Effector memory CD8-positive, alpha-beta T cell (primary cell): ENCODE data around the gene SMYD3.

Experiments
- ATAC-seq: fragments of 150-1000 bp; cut with Tn5 transposase; replicated peaks from 2 replicates; pipeline ENCODE4 v1.10.0; 2021; ENCODE audit warnings: mild to moderate bottlenecking, moderate library complexity
- DNase-seq, 3 experiments: peaks; one replicate each; pipeline ENCODE4 v3.0.0; 2021
- H3K27ac Mint-ChIP-seq, 2 donors: one replicate each; pipeline ENCODE4 v1.8.0; 2022; ENCODE audit warnings: mild to moderate bottlenecking in 2 of 2, mixed read lengths in 2 of 2, moderate library complexity in 2 of 2
- H3K27me3 Mint-ChIP-seq, 2 donors: one replicate each; pipeline ENCODE4 v1.8.0; 2022; ENCODE audit warnings: mixed read lengths in 2 of 2
- H3K36me3 Mint-ChIP-seq: one replicate; pipeline ENCODE4 v1.8.0; 2022; ENCODE audit warnings: mild to moderate bottlenecking, moderate library complexity, mixed read lengths; ENCODE audit not compliant: insufficient read depth
- H3K4me1 Mint-ChIP-seq, 2 donors: one replicate each; pipeline ENCODE4 v1.8.0; 2022; ENCODE audit warnings: low read depth in 2 of 2, mixed read lengths in 2 of 2
- H3K4me3 Mint-ChIP-seq, 2 donors: one replicate each; pipeline ENCODE4 v1.8.0; 2022; ENCODE audit warnings: mild to moderate bottlenecking in 2 of 2, mixed read lengths in 2 of 2, moderate library complexity in 2 of 2
- H3K9me3 Mint-ChIP-seq, 2 donors: one replicate each; pipeline ENCODE4 v1.8.0; 2022; ENCODE audit warnings: mixed read lengths in 2 of 2

SMYD3 gene

DNA sequence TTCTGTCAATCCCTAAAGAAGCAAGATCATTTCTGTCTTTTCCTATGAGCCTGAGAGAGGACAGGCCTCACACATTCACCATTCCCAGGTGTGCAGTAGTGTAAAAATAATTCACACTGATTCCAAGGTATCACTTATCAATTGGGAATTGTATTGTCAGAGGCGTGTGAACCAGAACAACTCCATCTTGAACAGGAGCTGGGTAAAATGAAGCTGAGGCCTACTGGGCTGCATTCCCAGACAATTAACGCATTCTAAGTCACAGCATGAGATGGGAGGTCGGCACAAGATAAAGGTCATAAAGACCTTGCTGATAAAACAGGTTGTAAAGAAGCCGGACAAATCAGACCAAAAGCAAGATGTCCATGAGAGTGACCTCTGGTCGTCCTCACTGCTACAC, 239.2 kb downstream of the SMYD3 start:
- no peak overlapping the region for H3K4me3 Mint-ChIP-seq
- no peak for ATAC-seq
- peaks cover 7% of the 10 kb centered on the region for H3K36me3 Mint-ChIP-seq
- no peaks in the 10 kb centered on the region for H3K27me3 Mint-ChIP-seq
- H3K27ac Mint-ChIP-seq: no peak overlapping the region
- peaks cover 0 to 4% of the 10 kb centered on the region in 2 donors for H3K4me1 Mint-ChIP-seq
- DNase-seq: no peak
- no peaks in the 10 kb centered on the region for H3K9me3 Mint-ChIP-seq

DNA sequence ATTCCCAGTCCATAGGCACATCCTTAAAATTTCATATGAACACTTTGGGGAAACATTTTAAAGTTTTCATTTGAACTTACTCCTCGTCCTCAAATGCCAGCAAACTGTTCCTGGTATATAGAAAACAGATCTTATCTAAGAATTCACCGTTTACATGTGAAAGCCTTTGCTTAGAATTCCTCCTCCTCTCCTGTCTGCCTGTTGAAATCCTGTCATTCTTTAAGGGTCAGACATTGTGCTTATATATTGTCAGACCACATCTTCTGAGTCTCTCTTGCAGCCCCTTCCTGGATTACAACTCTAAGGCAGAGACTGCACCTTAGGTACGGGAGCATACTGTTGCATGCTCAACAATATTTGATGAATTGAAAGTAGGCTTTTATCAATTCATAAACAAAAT, 239.7 kb downstream of the SMYD3 start:
- peaks cover 7% of the 10 kb centered on the region for H3K36me3 Mint-ChIP-seq
- H3K4me3 Mint-ChIP-seq: no peak overlapping the region
- H3K27me3 Mint-ChIP-seq: no peaks in the 10 kb centered on the region
- peaks cover 0 to 4% of the 10 kb centered on the region in 2 donors for H3K4me1 Mint-ChIP-seq
- H3K27ac Mint-ChIP-seq: no peak overlapping the region
- DNase-seq: no peak
- no peaks in the 10 kb centered on the region for H3K9me3 Mint-ChIP-seq
- no peak for ATAC-seq

DNA sequence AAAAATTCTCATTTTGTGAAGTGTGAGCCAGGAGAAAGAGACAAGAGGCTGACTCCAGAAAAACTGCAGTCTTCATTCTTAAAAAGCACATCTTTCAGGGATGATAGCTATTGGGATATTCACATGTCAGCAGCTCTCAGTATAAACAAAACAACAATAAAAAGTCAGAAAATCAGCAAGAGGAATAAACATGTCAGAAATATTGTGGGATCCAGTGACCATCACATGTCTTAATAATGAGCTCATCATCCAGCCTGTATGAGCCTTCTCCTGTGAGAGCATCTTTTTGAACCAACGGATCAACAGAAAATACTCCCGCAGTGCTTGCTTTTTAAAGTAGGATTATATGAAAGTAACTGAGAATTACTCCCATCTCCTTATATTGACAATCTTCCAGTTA, 241.6 kb downstream of the SMYD3 start:
- peaks cover 11% of the 10 kb centered on the region for H3K36me3 Mint-ChIP-seq
- H3K4me3 Mint-ChIP-seq: no peak overlapping the region
- no peaks in the 10 kb centered on the region for H3K9me3 Mint-ChIP-seq
- H3K27me3 Mint-ChIP-seq: no peaks in the 10 kb centered on the region
- H3K27ac Mint-ChIP-seq: no peak overlapping the region
- ATAC-seq (no peak), DNase-seq (no peak)
- peaks cover 0 to 4% of the 10 kb centered on the region in 2 donors for H3K4me1 Mint-ChIP-seq

DNA sequence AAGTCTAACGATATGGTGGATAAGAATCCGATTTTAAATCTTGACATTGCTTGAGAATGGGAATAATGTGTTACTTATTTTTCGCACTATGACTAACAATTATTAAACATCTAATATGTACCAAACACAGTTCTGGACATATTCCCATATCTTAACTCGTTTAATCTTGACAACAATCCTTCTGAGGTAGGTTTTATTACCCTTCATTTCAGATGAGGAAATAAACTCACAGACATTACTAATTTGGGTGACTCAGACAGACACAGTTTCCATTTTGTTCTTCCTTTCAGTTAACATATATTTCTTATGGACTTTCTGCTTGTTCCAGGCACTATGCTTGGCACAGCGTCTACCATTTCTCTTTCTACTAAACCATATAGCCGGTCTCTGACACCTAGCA, 244.8 kb downstream of the SMYD3 start:
- Mint-ChIP-seq H3K4me1 (peaks cover 0 to 2% of the 10 kb centered on the region in 2 donors), H3K27me3 (no peaks in the 10 kb centered on the region), H3K9me3 (peaks cover 5 to 12% of the 10 kb centered on the region in 2 donors), H3K36me3 (peaks cover 6% of the 10 kb centered on the region), H3K4me3 (no peak overlapping the region), H3K27ac (no peak overlapping the region)
- DNase-seq (no peak), ATAC-seq (no peak)

DNA sequence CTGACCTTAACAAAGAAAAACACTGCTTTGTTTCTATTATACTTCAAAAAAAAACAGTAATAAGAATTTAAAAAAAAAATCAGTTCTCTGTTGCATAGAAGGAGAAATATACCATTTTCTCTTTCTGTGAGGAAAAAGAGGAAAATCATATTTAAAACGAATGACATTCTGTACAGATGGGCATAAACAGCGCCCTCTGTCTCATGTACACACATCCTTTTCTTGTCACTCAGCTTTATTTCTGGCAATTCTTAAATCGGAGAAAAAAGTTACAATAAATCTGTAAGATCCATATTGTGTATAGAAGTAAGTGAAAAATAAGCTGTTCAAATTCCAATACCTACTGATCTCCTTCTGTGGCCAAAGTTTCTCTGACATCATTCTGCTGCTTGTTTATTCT, 245.4 kb downstream of the SMYD3 start:
- H3K36me3 Mint-ChIP-seq: peaks cover 6% of the 10 kb centered on the region
- ATAC-seq (no peak), DNase-seq (no peak)
- H3K27ac Mint-ChIP-seq: no peak overlapping the region
- peaks cover 5 to 14% of the 10 kb centered on the region in 2 donors for H3K9me3 Mint-ChIP-seq
- no peak overlapping the region for H3K4me3 Mint-ChIP-seq
- H3K4me1 Mint-ChIP-seq: peaks cover 0 to 2% of the 10 kb centered on the region in 2 donors
- H3K27me3 Mint-ChIP-seq: no peaks in the 10 kb centered on the region

DNA sequence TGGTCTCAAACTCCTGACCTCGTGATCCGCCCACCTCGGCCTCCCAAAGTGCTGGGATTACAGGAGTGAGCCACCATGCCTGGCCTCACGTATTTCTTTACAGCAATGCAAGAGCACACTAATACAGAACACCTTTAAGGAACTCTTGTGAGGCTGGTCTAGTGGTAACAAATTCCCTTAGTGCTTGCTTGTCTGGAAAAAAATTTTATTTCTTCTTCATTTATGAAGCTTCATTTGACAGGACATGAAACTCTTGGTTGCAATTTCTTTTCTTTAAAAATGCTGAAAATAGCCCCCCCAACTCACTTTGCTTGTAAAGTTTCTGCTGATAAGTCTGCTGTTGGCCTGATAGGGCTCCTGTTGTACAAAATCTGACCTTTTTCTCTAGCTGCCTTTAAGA, 248.8 kb downstream of the SMYD3 start:
- DNase-seq (no peak), ATAC-seq (no peak)
- H3K9me3 Mint-ChIP-seq: peaks cover 5 to 24% of the 10 kb centered on the region in 2 donors
- no peak overlapping the region for H3K27ac Mint-ChIP-seq
- peaks cover 4% of the 10 kb centered on the region for H3K36me3 Mint-ChIP-seq
- H3K4me3 Mint-ChIP-seq: no peak overlapping the region
- H3K27me3 Mint-ChIP-seq: no peaks in the 10 kb centered on the region
- no peaks in the 10 kb centered on the region for H3K4me1 Mint-ChIP-seq

DNA sequence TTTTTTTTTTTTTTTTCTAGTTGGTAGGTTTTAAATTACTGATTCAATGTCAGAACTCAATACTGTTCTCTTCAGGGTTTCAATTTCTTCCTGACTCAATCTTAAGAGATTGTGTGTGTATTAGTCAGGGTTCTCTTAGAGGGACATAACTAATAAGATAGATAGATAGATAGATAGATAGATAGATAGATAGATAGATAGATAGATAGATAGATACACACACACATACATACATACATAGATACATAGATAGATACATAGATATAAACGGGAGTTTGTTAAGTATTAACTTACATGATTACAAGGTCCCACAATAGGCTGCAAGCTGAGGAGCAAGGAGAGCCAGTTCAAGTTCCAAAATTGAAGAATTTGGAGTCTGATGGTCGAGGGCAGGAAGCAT, 251.3 kb downstream of the SMYD3 start:
- no peaks in the 10 kb centered on the region for H3K4me1 Mint-ChIP-seq
- ATAC-seq (no peak), DNase-seq (no peak)
- H3K27me3 Mint-ChIP-seq: no peaks in the 10 kb centered on the region
- H3K27ac Mint-ChIP-seq: no peak overlapping the region
- H3K36me3 Mint-ChIP-seq: no peaks in the 10 kb centered on the region
- H3K9me3 Mint-ChIP-seq: peaks cover 5 to 24% of the 10 kb centered on the region in 2 donors
- H3K4me3 Mint-ChIP-seq: no peak overlapping the region

DNA sequence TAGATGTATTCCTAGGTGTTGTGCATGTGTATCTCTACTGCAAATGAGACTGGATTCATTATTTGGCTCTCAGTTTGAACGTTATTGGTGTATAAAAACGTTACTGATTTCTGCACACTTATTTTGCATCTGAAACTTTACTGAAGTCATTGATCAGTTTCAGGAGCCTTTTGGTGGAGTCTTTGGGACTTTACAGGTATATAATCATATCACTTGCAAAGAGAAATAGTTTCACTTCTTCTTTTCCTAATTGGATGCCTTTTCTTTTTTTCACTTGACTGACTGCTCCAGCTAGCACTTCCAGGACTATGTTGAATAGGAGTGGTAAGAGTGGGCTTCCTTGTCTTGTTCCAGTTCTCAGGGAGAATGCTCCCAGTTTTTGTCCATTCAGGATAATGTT, 252.2 kb downstream of the SMYD3 start:
- H3K4me3 Mint-ChIP-seq: no peak overlapping the region
- ATAC-seq (no peak), DNase-seq (no peak)
- no peaks in the 10 kb centered on the region for H3K27me3 Mint-ChIP-seq
- H3K27ac Mint-ChIP-seq: no peak overlapping the region
- H3K9me3 Mint-ChIP-seq: peaks cover 5 to 24% of the 10 kb centered on the region in 2 donors
- no peaks in the 10 kb centered on the region for H3K36me3 Mint-ChIP-seq
- H3K4me1 Mint-ChIP-seq: no peaks in the 10 kb centered on the region

DNA sequence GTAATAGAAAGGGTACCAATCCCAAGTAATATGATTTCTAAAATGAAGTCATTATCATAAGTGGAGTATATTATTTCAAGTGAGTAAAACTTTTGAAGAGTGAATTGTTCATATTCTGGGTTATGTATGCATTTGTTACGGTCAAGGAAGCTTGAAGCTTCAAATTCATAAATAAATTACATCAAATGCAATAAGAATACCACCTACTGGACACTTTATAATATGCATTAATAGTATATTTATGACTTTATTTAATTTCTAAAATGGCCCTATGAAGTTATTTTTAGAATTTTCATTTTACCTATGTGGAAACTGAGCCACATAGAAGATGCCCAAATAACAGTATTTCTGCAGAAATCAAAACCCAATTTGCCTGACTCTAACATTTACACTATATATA, 260.6 kb downstream of the SMYD3 start:
- DNase-seq (no peak), ATAC-seq (no peak)
- Mint-ChIP-seq H3K9me3 (peaks cover 0 to 7% of the 10 kb centered on the region in 2 donors), H3K4me3 (no peak overlapping the region), H3K36me3 (peaks cover 3% of the 10 kb centered on the region), H3K27ac (no peak overlapping the region), H3K4me1 (no peaks in the 10 kb centered on the region), H3K27me3 (no peaks in the 10 kb centered on the region)

DNA sequence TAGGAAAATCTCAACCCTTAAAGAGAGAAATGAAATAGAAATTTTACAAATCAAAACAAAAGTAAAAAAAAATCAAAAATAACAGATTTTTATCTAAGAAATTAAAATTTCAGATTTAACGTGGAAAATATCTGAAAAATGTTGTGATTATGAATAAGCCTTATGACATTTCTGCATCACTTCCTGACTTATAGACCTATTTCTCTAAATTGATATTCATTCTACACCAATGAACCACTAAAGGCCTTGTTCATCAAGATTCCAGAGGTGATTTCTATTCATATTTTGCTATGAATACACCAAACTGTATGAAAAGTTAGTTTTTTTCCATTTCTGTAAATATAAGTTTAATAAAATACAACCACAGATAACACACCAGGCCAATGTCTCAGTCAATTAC, 261.5 kb downstream of the SMYD3 start:
- Mint-ChIP-seq H3K27me3 (no peaks in the 10 kb centered on the region), H3K4me1 (no peaks in the 10 kb centered on the region), H3K27ac (no peak overlapping the region), H3K4me3 (no peak overlapping the region), H3K9me3 (peaks cover 0 to 7% of the 10 kb centered on the region in 2 donors), H3K36me3 (peaks cover 3% of the 10 kb centered on the region)
- ATAC-seq: no peak
- DNase-seq: no peak

DNA sequence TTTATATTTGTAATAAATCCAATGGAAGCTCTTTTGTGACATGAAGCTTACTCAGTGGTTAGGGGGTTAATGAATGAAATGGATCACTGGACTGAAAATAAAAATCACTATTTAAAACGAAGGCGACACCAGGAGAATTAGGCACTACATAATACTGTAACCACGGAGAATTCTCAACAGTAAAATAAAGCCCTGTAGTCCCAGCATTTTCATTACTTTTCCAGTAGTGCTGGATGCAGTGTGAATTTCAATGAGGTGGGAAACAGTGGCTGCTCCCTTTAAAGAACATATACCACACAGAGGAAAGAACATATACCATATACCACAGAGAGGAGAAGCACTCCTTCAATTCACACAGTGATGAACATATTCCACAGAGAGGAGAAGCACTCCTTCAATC, 275.0 kb downstream of the SMYD3 start:
- no peak overlapping the region for H3K27ac Mint-ChIP-seq
- no peaks in the 10 kb centered on the region for H3K36me3 Mint-ChIP-seq
- H3K4me3 Mint-ChIP-seq: no peak overlapping the region
- ATAC-seq (no peak), DNase-seq (no peak)
- H3K27me3 Mint-ChIP-seq: no peaks in the 10 kb centered on the region
- H3K4me1 Mint-ChIP-seq: no peaks in the 10 kb centered on the region
- H3K9me3 Mint-ChIP-seq: no peaks in the 10 kb centered on the region

DNA sequence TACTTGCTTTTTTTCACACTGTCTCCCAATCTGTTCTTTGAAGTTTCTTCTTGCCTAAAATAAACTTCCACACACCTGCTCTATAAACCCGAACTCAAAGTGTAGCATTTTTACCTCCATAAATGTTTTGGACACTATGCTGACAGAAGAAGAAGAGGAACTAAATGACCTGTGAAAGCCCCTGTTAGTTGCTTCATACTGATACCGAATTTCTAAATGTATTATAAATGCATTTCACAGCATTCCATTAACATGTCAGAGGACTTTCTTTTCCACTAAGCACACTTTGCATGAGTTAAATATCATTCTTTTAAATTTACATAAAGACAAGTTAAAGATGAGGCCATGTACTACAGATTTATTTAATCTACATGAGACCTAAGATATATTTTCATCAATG, 281.0 kb downstream of the SMYD3 start:
- H3K36me3 Mint-ChIP-seq: no peaks in the 10 kb centered on the region
- H3K27ac Mint-ChIP-seq: no peak overlapping the region
- ATAC-seq (no peak), DNase-seq (no peak)
- H3K4me3 Mint-ChIP-seq: no peak overlapping the region
- H3K9me3 Mint-ChIP-seq: no peaks in the 10 kb centered on the region
- no peaks in the 10 kb centered on the region for H3K4me1 Mint-ChIP-seq
- no peaks in the 10 kb centered on the region for H3K27me3 Mint-ChIP-seq

DNA sequence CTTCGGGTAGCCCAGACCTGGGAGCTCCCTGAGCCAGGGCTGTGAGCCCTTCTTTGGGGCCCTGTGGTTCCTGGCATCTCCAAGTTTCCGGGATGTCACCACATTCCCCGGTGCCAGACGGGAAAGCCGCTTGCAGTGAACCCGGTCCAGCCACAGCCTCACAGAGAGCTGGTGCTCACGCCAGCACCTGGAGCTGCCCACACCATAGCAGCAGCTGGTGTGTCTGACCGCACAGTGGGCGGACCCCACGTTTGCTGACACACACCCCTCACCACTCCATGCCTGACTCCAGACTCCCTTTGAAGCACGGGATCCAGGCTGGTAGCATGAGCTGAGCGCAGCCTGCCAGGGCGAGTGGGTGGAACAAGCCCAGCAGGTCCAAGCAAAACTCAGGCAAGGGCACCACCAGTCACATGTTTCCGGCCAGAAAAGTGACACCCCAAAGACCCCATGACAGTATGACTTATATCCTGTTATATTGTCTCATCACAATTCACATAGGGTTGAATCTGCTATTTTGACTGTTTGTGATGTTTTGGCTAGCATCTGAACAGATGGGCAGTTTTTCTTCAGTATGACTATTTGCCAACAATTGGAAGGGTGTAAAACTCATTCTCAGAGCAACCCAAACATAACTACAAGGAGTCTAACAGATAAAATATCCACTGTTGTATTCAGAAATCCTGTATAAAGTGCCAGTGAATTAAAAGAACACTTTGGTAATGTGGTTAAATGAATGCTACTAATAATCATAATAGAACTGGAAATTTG, 285.4 kb downstream of the SMYD3 start:
- H3K27me3 Mint-ChIP-seq: no peaks in the 10 kb centered on the region
- H3K4me3 Mint-ChIP-seq: no peak overlapping the region
- peaks cover 0 to 4% of the 10 kb centered on the region in 2 donors for H3K4me1 Mint-ChIP-seq
- H3K36me3 Mint-ChIP-seq: no peaks in the 10 kb centered on the region
- ATAC-seq (no peak), DNase-seq (no peak)
- H3K27ac Mint-ChIP-seq: no peak overlapping the region
- no peaks in the 10 kb centered on the region for H3K9me3 Mint-ChIP-seq

DNA sequence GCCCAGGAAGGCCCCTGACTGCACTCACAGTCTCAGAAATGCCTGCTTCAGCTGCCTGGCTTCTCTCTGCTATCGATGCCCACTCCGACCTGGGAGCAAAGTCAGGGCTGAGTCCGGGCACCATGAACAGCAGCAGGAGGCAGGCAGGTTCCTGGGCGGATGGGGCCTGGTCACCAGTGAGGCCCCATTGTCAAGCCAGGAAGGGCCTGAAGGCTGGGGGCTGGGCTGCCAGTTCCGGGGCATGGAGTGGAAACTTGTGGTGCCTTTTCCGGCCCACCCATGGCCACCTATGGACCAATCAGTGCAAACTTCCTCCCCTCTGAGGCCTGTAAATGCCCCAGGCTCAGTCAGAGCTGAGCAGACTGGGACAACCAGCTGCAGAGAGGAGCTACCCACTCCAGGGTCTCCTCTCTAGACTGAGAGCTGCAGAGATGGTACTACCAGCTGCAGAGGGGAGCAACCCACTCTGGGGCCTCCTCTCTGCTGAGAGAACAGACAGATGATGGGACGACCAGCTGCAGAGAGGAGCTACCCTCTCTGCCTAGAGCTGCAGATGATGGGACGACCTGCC, 286.5 kb downstream of the SMYD3 start:
- peaks cover 0 to 4% of the 10 kb centered on the region in 2 donors for H3K4me1 Mint-ChIP-seq
- no peaks in the 10 kb centered on the region for H3K9me3 Mint-ChIP-seq
- no peak overlapping the region for H3K27ac Mint-ChIP-seq
- H3K27me3 Mint-ChIP-seq: no peaks in the 10 kb centered on the region
- ATAC-seq: no peak
- no peaks in the 10 kb centered on the region for H3K36me3 Mint-ChIP-seq
- no peak overlapping the region for H3K4me3 Mint-ChIP-seq
- DNase-seq: no peak
